Stomach (tissue), 4 donors: ENCODE data around the gene NYNRIN.

Experiments
- EP300 ChIP-seq: sonication (generic); formaldehyde crosslinking; IDR thresholded peaks from one replicate; pipeline ENCODE4 v1.6.1; 2017; ENCODE audit warnings: antibody characterized with exemption
- POLR2A ChIP-seq, 4 donors: fragments of 450-650 bp; IDR thresholded peaks; one replicate each; pipeline ENCODE4 v1.6.1; 2016; ENCODE audit warnings: antibody characterized with exemption in 4 of 4, control low read depth in 2 of 4, mild to moderate bottlenecking in 1 of 4, moderate library complexity in 1 of 4
- POLR2AphosphoS5 ChIP-seq, 3 donors: sonication (generic); formaldehyde crosslinking; IDR thresholded peaks; one replicate each; pipeline ENCODE4 v1.6.1; 2016; ENCODE audit warnings: antibody characterized with exemption in 3 of 3
- TF ChIP-seq, protein P1 (sequence below), 7 experiments: fragments of 450-650 bp in 4 of 7; fragments of 200-600 bp in 3 of 7; sonication (generic) in 3 of 7; IDR thresholded peaks; one replicate each; pipeline ENCODE4 v1.5.1; 2016 to 2019; ENCODE audit warnings: antibody characterized with exemption in 7 of 7, control low read depth in 2 of 7, mild to moderate bottlenecking in 1 of 7

- no peak for TF ChIP-seq EP300
- TF ChIP-seq, protein P1, sequence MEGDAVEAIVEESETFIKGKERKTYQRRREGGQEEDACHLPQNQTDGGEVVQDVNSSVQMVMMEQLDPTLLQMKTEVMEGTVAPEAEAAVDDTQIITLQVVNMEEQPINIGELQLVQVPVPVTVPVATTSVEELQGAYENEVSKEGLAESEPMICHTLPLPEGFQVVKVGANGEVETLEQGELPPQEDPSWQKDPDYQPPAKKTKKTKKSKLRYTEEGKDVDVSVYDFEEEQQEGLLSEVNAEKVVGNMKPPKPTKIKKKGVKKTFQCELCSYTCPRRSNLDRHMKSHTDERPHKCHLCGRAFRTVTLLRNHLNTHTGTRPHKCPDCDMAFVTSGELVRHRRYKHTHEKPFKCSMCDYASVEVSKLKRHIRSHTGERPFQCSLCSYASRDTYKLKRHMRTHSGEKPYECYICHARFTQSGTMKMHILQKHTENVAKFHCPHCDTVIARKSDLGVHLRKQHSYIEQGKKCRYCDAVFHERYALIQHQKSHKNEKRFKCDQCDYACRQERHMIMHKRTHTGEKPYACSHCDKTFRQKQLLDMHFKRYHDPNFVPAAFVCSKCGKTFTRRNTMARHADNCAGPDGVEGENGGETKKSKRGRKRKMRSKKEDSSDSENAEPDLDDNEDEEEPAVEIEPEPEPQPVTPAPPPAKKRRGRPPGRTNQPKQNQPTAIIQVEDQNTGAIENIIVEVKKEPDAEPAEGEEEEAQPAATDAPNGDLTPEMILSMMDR (IDR thresholded peaks at IDR 0.05), result no peak
- TF ChIP-seq POLR2AphosphoS5 (IDR thresholded peaks at IDR 0.05), result peak in 1 of 3 donors; percentile 43
- TF ChIP-seq POLR2A (IDR thresholded peaks at IDR 0.05), result no peak
Observed at GRCh38 chr14:24351517-24351916, 47.3 kb upstream of the NYNRIN start.
